LNCAP (cell line): Measurements from ENCODE around the gene EIF4A2.

Experiments
- CTCF ChIP-seq: fragments of 450-650 bp; IDR thresholded peaks from 2 replicates; pipeline ENCODE4 v1.5.1; 2017; ENCODE audit warnings: mild to moderate bottlenecking

Gene EIF4A2

GRCh38 chr3:186786922-186787321 lies 3.5 kb downstream of the EIF4A2 start:
- TF ChIP-seq CTCF = no peak

GRCh38 chr3:186787642-186788481 lies 4.5 kb downstream of the EIF4A2 start:
- TF ChIP-seq CTCF = no peak

- no peak for TF ChIP-seq CTCF
These were observed 5.3 kb downstream of the EIF4A2 start for GRCh38 chr3:186788482-186789370.

GRCh38 chr3:186789554-186790260 lies 6.3 kb downstream of the EIF4A2 start:
- no peak for TF ChIP-seq CTCF

- no peak for TF ChIP-seq CTCF
These were observed 7.0 kb downstream of the EIF4A2 start for GRCh38 chr3:186790261-186790981.

- no peak for TF ChIP-seq CTCF
These were observed 15.0 kb downstream of the EIF4A2 start for GRCh38 chr3:186798239-186798874.
